22Rv1 (cell line): ENCODE results near the gene ZCCHC7.
"Not testable (repeated sequence)": the region's sequence is repeated elsewhere in the genome, so short reads cannot be mapped to it uniquely, and the experiment has no call there.

Experiments
- H3K27ac ChIP-seq: fragments of 450-650 bp; 2 replicates; pipeline ENCODE4 v1.5.1; 2017
- ZFX ChIP-seq: fragments of 450-650 bp; IDR thresholded peaks from 2 replicates; pipeline ENCODE4 v1.6.1; 2017; ENCODE audit warnings: antibody characterized with exemption, borderline replicate concordance
- TF ChIP-seq, protein P1 (sequence below): fragments of 450-650 bp; IDR thresholded peaks from 2 replicates; pipeline ENCODE4 v1.5.1; 2017; ENCODE audit warnings: mild to moderate bottlenecking

Gene ZCCHC7

DNA sequence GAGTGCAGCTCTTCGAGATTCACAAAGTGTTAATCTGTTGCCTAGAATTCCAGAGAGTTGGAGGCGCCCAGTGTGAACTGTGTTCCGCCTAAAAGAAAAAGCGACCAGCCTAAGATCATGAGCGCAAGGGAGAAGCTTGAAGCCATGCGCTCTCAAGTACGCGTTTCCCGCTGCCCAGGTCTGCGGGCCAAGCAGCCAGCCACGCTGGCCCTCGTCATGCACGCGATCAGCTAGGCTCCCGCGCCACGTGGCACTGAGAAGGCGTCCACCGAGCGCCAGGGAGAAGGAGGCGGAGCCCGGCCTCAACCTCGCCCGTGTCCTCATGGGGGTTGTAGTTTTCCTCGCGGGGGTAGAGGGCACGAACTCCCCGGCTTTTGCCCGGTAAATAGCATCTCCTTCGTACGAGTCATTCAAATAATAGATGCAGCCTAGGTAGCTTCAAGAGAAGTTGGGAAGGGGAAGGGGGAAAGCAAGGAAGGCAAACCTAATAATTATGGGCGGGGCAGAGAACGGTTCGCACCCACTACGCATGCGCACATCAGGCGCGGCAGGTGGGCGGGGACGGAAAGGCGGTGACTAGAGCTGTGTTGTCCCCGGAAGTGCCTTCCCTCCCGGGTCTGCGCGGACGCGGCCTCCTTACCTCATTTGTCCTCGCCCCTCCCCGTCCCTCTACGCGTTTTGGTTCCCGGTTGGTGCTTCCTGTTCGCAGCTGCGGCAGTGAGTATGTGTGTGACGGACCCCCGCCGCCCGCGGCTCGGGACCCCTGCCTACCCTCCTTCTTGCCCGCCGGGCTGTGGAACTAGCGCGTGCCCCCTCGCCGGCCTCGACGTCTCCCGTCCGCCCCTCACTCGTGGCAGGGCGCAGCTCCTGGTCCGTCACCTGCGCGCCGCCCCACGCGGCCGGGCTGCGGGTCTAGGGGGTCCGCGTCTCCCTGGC lies at the start of gene ZCCHC7:
TSS of gene ZCCHC7 (plus strand) at position 668 of the 936 bp plus-strand sequence.
- H3K27ac ChIP-seq, result peak within 1 kb of the TSS; percentile 69
- no peak for TF ChIP-seq ZFX
- TF ChIP-seq, protein P1, sequence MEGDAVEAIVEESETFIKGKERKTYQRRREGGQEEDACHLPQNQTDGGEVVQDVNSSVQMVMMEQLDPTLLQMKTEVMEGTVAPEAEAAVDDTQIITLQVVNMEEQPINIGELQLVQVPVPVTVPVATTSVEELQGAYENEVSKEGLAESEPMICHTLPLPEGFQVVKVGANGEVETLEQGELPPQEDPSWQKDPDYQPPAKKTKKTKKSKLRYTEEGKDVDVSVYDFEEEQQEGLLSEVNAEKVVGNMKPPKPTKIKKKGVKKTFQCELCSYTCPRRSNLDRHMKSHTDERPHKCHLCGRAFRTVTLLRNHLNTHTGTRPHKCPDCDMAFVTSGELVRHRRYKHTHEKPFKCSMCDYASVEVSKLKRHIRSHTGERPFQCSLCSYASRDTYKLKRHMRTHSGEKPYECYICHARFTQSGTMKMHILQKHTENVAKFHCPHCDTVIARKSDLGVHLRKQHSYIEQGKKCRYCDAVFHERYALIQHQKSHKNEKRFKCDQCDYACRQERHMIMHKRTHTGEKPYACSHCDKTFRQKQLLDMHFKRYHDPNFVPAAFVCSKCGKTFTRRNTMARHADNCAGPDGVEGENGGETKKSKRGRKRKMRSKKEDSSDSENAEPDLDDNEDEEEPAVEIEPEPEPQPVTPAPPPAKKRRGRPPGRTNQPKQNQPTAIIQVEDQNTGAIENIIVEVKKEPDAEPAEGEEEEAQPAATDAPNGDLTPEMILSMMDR, result no peak

DNA sequence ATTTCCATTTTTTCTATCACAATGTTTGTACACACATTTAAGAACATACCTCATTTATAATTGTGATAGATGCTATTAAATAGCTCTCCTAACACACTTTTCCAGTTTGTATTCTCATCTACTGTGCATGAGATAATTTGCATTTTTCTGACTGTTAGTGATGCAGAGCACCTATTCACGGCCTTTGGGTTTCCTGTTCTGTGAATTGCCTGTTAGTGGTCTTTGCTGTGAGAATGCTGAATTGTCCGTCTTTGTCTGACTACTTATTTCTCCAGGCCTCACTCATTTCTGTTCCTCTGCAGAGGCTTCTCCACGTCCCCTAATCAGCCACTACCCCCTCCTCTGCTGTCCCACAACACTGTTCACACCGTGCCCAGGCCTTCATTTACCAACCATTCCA lies 45.6 kb upstream of the ZCCHC7 start:
- H3K27ac ChIP-seq, result not testable (repeated sequence)

DNA sequence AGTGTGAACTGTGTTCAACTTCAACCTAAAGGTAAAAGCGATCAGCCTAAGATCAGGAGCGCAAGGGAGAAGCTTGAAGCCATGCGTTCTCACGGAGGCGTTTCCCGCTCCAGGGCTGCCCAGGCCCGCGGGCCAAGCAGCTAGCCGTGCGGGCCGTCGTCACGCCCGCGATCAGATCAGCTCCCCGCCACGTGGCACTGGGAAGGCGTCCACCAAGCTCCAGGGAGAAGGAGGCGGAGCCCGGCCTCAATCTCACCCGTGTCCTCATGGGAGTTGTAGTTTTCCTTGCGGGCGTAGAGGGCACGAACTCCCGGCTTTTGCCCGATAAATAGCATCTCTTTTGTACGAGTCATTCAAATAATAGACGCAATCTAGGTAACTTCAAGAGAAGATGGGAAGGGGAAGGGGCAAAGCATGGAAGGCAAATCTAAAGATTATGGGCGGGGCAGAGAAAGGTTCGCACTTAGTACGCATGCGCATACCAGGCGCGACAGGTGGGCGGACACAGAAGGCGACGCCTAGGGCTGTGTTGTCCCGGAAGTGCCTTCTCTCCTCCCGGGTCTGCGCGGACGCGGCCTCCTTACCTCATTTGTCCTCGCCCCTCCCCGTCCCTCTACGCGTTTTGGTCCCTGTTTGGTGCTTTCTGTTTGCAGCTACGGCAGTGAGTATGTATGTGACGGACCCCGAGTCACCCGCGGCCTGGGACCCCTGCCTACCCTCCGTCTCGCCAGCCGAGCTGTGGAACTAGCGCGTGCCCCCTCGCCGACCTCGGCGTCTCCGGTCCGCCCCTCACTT lies 40.8 kb upstream of the ZCCHC7 start:
- TF ChIP-seq, protein P1, result no peak
- no peak for TF ChIP-seq ZFX
- H3K27ac ChIP-seq, result peak overlapping the region; percentile 80

GRCh38 chr9:37080165-37080628 lies 40.2 kb upstream of the ZCCHC7 start:
- peak overlapping the region; percentile 80 for H3K27ac ChIP-seq

DNA sequence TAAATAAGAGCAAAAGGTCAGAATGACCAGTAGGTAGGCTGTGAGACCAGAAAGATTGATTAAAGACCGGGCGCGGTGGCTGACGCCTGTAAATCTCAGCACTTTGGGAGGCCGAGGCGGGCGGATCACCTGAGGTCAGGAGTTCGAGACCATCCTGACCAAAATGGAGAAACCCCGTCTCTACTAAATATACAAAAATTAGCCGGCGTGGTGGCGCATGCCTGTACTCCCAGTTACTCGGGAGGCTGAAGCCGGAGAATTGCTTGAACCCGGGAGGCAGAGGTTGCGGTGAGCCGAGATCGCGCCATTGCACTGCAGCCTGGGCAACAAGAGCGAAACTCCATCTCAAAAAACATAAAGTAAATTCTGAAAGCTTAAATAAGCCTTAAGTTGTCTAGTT lies 38.9 kb upstream of the ZCCHC7 start:
- H3K27ac ChIP-seq, result not testable (repeated sequence)

GRCh38 chr9:37082214-37082765 lies 38.1 kb upstream of the ZCCHC7 start:
- TF ChIP-seq, protein P1, result no peak
- no peak for TF ChIP-seq ZFX

GRCh38 chr9:37083654-37084053 lies 36.7 kb upstream of the ZCCHC7 start:
- TF ChIP-seq ZFX, result no peak
- TF ChIP-seq, protein P1, result no peak
- no peak overlapping the region for H3K27ac ChIP-seq

More at GRCh38 chr9:37082214-37082765, 38.1 kb upstream of the ZCCHC7 start:
- H3K27ac ChIP-seq, result no peak overlapping the region

DNA sequence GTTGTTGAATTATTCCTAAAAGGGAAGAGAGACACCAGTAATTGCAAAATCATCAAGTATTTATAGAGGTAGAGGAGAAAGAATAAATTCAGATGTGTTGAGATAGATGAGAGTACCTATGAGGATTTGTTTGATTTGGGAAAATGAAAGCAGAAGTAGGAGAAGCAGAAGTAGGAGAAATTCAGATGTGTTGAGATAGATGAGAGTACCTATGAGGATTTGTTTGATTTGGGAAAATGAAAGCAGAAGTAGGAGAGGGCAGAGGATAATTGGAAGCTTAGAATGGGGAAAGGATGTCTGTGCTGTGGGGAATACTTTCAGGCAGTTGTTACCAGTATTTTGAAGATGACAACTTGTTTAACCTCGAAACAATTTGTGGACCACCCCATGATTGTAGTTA lies 35.1 kb upstream of the ZCCHC7 start:
- H3K27ac ChIP-seq, result no peak overlapping the region
- no peak for TF ChIP-seq ZFX
- TF ChIP-seq, protein P1, result no peak

- H3K27ac ChIP-seq, result not testable (repeated sequence)
These were observed 27.6 kb upstream of the ZCCHC7 start for GRCh38 chr9:37092714-37093295.
